HepG2 (cell line): ENCODE data around the gene GALNT12.

Experiments
- ATF7 ChIP-seq, 2 experiments: fragments of 450-650 bp in 1 of 2; sonication (generic) in 1 of 2; formaldehyde crosslinking in 1 of 2; IDR thresholded peaks; 2 replicates each; pipeline versions ENCODE4 v1.4.0 to v1.6.1; 2016 to 2020; ENCODE audit warnings: antibody characterized with exemption in 1 of 2, mild to moderate bottlenecking in 1 of 2, missing genetic modification reagents in 1 of 2
- E2F5 ChIP-seq: sonication (generic); formaldehyde crosslinking; conservative IDR thresholded peaks from 2 replicates; pipeline ENCODE4 v1.4.0; 2020; ENCODE audit warnings: missing genetic modification reagents
- EZH2 ChIP-seq: conservative IDR thresholded peaks from 2 replicates; pipeline ENCODE4 v1.6.1; 2012; ENCODE audit warnings: mild to moderate bottlenecking, low read depth, low read length, moderate library complexity
- FOSL2 ChIP-seq: sonication (generic); formaldehyde crosslinking; IDR thresholded peaks from 2 replicates; pipeline ENCODE4 v1.4.0; 2020; ENCODE audit warnings: missing genetic modification reagents
- FOXA1 ChIP-seq, 2 experiments: fragments of 450-650 bp in 1 of 2; sonication (generic) in 1 of 2; formaldehyde crosslinking in 1 of 2; IDR thresholded peaks; 2 replicates each; pipeline versions ENCODE4 v1.4.0 to v1.6.1; 2016 to 2020; ENCODE audit warnings: missing genetic modification reagents in 1 of 2
- MEF2D ChIP-seq: sonication (generic); formaldehyde crosslinking; IDR thresholded peaks from 2 replicates; pipeline ENCODE4 v1.5.1; 2020; ENCODE audit warnings: mild to moderate bottlenecking, missing genetic modification reagents
- POLR2A ChIP-seq, 2 experiments: IDR thresholded peaks; 2 replicates each; pipeline ENCODE4 v1.6.1; 2011; ENCODE audit warnings: low read depth in 2 of 2, low read length in 2 of 2, mild to moderate bottlenecking in 1 of 2, moderate library complexity in 1 of 2; ENCODE audit not compliant: insufficient read depth in 1 of 2
- SMAD1 ChIP-seq: sonication (generic); formaldehyde crosslinking; IDR thresholded peaks from 2 replicates; pipeline ENCODE4 v1.4.0; 2020; ENCODE audit warnings: missing genetic modification reagents, low read depth, mild to moderate bottlenecking, borderline replicate concordance
- ZBTB21 ChIP-seq: sonication (generic); formaldehyde crosslinking; IDR thresholded peaks from 2 replicates; pipeline ENCODE4 v1.4.0; 2020; ENCODE audit warnings: missing genetic modification reagents
- ZNF558 ChIP-seq: sonication (generic); formaldehyde crosslinking; IDR thresholded peaks from 2 replicates; pipeline ENCODE4 v1.9.0; 2022; ENCODE audit warnings: mild to moderate bottlenecking, missing genetic modification reagents, borderline replicate concordance
- TF ChIP-seq, protein P1 (sequence below): sonication (generic); formaldehyde crosslinking; IDR thresholded peaks from 2 replicates; pipeline ENCODE4 v1.5.0; 2020; ENCODE audit warnings: mild to moderate bottlenecking, missing genetic modification reagents, moderate library complexity
- TF ChIP-seq, protein P2 (sequence below): sonication (generic); formaldehyde crosslinking; IDR thresholded peaks from 2 replicates; pipeline ENCODE4 v1.4.0; 2020; ENCODE audit warnings: low read depth, mild to moderate bottlenecking, missing genetic modification reagents
- TF ChIP-seq, protein P3 (sequence below): sonication (generic); formaldehyde crosslinking; IDR thresholded peaks from 2 replicates; pipeline ENCODE4 v1.4.0; 2020; ENCODE audit warnings: missing genetic modification reagents

DNA sequence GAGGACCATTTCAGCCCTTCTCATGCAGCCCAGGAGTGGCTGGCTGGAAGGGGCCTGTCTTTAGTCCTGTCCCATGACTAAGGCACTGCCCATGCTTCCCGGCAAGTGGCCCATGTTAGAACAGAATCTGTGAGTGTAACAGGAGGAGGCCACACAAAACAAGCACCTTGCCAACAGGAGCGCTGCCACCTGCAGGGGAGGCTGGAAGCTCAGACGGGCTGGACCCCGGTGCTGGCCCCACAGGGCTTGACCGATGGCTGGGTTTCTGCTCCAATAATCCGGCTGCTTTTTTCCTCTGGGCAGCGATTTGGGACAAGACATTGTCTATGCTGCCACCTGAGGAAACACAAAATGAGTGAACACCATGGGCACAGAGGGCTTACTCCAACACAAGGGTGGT lies 39.6 kb upstream of the GALNT12 start:
- TF ChIP-seq ZNF558 (CRISPR knock-in tag) (no peak), EZH2 (no peak), ATF7 (IDR thresholded peaks at IDR 0.05) (no peak), ATF7 (CRISPR knock-in tag; IDR thresholded peaks at IDR 0.05) (no peak), POLR2A (IDR thresholded peaks at IDR 0.05; ENCODE audit: insufficient read depth in 1 of 2, low read depth in 2 of 2, low read length in 2 of 2) (no peak), FOSL2 (CRISPR knock-in tag) (no peak), SMAD1 (CRISPR knock-in tag) (no peak), ZBTB21 (CRISPR knock-in tag) (no peak), E2F5 (no peak), MEF2D (CRISPR knock-in tag) (no peak), FOXA1 (IDR thresholded peaks at IDR 0.05) (no peak), FOXA1 (CRISPR knock-in tag; IDR thresholded peaks at IDR 0.05) (no peak)
- TF ChIP-seq, protein P1, sequence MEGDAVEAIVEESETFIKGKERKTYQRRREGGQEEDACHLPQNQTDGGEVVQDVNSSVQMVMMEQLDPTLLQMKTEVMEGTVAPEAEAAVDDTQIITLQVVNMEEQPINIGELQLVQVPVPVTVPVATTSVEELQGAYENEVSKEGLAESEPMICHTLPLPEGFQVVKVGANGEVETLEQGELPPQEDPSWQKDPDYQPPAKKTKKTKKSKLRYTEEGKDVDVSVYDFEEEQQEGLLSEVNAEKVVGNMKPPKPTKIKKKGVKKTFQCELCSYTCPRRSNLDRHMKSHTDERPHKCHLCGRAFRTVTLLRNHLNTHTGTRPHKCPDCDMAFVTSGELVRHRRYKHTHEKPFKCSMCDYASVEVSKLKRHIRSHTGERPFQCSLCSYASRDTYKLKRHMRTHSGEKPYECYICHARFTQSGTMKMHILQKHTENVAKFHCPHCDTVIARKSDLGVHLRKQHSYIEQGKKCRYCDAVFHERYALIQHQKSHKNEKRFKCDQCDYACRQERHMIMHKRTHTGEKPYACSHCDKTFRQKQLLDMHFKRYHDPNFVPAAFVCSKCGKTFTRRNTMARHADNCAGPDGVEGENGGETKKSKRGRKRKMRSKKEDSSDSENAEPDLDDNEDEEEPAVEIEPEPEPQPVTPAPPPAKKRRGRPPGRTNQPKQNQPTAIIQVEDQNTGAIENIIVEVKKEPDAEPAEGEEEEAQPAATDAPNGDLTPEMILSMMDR (CRISPR knock-in tag): 0 out of 2 replicates have a peak, but pooled peaks have one; percentile 3
- TF ChIP-seq, protein P2, sequence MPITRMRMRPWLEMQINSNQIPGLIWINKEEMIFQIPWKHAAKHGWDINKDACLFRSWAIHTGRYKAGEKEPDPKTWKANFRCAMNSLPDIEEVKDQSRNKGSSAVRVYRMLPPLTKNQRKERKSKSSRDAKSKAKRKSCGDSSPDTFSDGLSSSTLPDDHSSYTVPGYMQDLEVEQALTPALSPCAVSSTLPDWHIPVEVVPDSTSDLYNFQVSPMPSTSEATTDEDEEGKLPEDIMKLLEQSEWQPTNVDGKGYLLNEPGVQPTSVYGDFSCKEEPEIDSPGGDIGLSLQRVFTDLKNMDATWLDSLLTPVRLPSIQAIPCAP (CRISPR knock-in tag): no peak
- TF ChIP-seq, protein P3, sequence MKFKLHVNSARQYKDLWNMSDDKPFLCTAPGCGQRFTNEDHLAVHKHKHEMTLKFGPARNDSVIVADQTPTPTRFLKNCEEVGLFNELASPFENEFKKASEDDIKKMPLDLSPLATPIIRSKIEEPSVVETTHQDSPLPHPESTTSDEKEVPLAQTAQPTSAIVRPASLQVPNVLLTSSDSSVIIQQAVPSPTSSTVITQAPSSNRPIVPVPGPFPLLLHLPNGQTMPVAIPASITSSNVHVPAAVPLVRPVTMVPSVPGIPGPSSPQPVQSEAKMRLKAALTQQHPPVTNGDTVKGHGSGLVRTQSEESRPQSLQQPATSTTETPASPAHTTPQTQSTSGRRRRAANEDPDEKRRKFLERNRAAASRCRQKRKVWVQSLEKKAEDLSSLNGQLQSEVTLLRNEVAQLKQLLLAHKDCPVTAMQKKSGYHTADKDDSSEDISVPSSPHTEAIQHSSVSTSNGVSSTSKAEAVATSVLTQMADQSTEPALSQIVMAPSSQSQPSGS (CRISPR knock-in tag): no peak
